Measurements from ENCODE around the gene RAB8B. TPM values are rescaled to one million over a fixed set of nuclear protein-coding genes. Genes with fewer than 3 reads are reported as not detected.

RAB8B gene
- 72.5 and 74.2 TPM in 2 replicates for polyA plus RNA-seq (2013)

DNA sequence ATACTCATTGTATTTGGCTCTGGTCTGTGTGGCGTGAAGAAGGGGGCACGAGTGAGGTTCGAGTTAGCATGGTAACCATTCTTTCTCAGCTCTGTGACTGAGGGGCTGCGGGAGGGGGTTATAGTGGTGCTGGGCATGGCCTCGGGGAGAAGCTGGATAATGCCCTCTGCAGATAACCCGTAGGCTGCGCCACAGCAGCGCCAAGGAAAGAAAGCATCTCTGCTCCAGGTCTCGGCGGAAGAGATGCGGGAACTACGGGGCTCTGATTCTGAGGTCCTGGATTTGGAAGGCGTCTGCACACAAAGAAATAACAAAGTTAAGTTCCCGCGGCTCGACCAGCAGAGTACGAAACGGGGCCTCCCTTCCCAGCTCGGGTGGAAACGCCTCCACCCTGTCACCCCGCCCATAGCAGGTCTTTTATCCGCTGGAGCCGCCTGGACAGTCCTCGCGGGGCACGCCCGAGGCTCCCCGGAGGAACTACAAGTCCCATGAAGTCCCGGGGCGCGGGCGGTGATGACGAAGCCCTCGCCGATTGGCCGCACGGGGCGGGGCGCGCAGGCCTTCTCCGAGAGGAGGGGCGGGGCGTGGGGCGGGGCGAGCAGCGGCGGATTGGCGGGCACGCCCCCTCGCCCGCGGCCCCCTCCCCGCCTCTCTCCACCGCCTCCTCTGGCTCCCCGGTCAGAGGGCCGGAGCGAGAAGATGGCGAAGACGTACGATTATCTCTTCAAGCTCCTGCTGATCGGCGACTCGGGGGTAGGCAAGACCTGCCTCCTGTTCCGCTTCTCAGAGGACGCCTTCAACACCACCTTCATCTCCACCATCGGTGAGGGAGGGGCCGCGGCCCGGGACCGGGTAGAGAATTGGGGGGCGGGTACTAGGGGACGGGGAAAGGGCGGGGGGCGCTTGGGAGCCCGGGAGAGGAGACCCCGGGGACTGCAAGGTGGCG, at the start of gene RAB8B:
RAB8B (plus strand) TSS at position 681 of the 946 bp plus-strand sequence; CDS start at position 700, 19 bp downstream.
- peak within 1 kb of the TSS; percentile 89 for H2AFZ ChIP-seq (ENCODE audit: insufficient read depth, low read length, poor library complexity)
- H3K79me2 ChIP-seq (ENCODE audit: control insufficient read depth, insufficient read depth, low read length, poor library complexity) = peaks cover 4% of the 10 kb centered on the region
- peak within 1 kb of the TSS; percentile 8 for H2BK12ac ChIP-seq (ENCODE audit: low read length)
- no peaks in the 10 kb centered on the region for H3K36me3 ChIP-seq (ENCODE audit: control insufficient read depth in 1 of 2, insufficient read depth in 2 of 2, low read length in 2 of 2)
- no CpG with 5 or more reads among the region's 77 CpGs for WGBS (ENCODE audit: extremely low coverage, insufficient coverage, insufficient read length)
- H4K8ac ChIP-seq (ENCODE audit: low read depth, low read length) = peak within 1 kb of the TSS; percentile 95
- peak within 1 kb of the TSS; percentile 18 for H2BK5ac ChIP-seq (ENCODE audit: low read depth, low read length, poor library complexity)
- peak within 1 kb of the TSS; percentile 64 for H2BK120ac ChIP-seq (ENCODE audit: insufficient read depth, low read length, poor library complexity)
- H3K23ac ChIP-seq (ENCODE audit: low read length) = no peak within 1 kb of the TSS
- peak within 1 kb of the TSS; percentile 79 for H3K4me3 ChIP-seq (ENCODE audit: low read depth, low read length)
- H2AK5ac ChIP-seq (ENCODE audit: low read length) = peak within 1 kb of the TSS; percentile 2
- DNase-seq = peak; percentile 98 to 99
- H3K4me2 ChIP-seq (ENCODE audit: low read length) = peak within 1 kb of the TSS; percentile 97
- H3K4ac ChIP-seq (ENCODE audit: low read depth, low read length) = no peak within 1 kb of the TSS
- peaks cover 4% of the 10 kb centered on the region for H3K79me1 ChIP-seq (ENCODE audit: low read length)
- no peak within 1 kb of the TSS for H3K27ac ChIP-seq (ENCODE audit: low read depth, low read length)
- H4K91ac ChIP-seq (ENCODE audit: low read depth, low read length) = peak within 1 kb of the TSS; percentile 28
- peak within 1 kb of the TSS; percentile 81 for H4K12ac ChIP-seq (ENCODE audit: low read depth, low read length)
- peak within 1 kb of the TSS; percentile 91 for H3K14ac ChIP-seq (ENCODE audit: low read length)
- peak within 1 kb of the TSS; percentile 92 for H3K18ac ChIP-seq (ENCODE audit: low read length)
- no peaks in the 10 kb centered on the region for H3K9me3 ChIP-seq (ENCODE audit: insufficient read depth, low read depth, low read length)
- peak within 1 kb of the TSS; percentile 68 for H3K9ac ChIP-seq (ENCODE audit: low read length)
- no peaks in the 10 kb centered on the region for H3K27me3 ChIP-seq (ENCODE audit: insufficient read depth, low read length)
- H3K4me1 ChIP-seq (ENCODE audit: control insufficient read depth in 1 of 2, insufficient read depth in 2 of 2, low read length in 2 of 2) = peaks cover 0 to 10% of the 10 kb centered on the region in 2 experiments

DNA sequence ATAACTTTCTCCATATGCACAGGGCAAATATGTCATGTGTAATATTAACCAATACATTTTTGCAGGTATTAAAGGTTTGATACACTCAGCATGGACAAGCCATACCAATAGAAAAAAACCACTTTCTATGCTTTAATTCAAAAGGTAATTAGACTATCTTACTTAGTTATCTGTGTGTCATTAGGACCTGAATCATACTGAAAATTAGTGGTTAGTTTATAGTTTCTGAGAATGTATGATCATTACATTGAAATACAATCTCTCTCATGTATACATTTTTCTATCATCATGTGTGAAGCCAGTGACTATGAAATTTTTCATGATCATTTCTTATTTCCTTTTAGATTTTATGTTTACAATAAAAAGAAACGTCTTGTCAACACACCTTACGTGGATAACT, 48.5 kb upstream of the RAB8B start:
- H3K4ac ChIP-seq (ENCODE audit: low read depth, low read length) = no peak overlapping the region
- H3K9me3 ChIP-seq (ENCODE audit: insufficient read depth, low read depth, low read length) = no peaks in the 10 kb centered on the region
- no peak overlapping the region for H2BK120ac ChIP-seq (ENCODE audit: insufficient read depth, low read length, poor library complexity)
- no peak overlapping the region for H4K12ac ChIP-seq (ENCODE audit: low read depth, low read length)
- no peak overlapping the region for H3K27ac ChIP-seq (ENCODE audit: low read depth, low read length)
- H3K4me2 ChIP-seq (ENCODE audit: low read length) = no peak overlapping the region
- peaks cover 0 to 2% of the 10 kb centered on the region in 2 experiments for H3K36me3 ChIP-seq (ENCODE audit: control insufficient read depth in 1 of 2, insufficient read depth in 2 of 2, low read length in 2 of 2)
- H3K23ac ChIP-seq (ENCODE audit: low read length) = no peak overlapping the region
- H3K4me1 ChIP-seq (ENCODE audit: control insufficient read depth in 1 of 2, insufficient read depth in 2 of 2, low read length in 2 of 2) = no peaks in the 10 kb centered on the region
- H3K9ac ChIP-seq (ENCODE audit: low read length) = no peak overlapping the region
- no peak overlapping the region for H3K4me3 ChIP-seq (ENCODE audit: low read depth, low read length)
- H2BK5ac ChIP-seq (ENCODE audit: low read depth, low read length, poor library complexity) = no peak overlapping the region
- no peak overlapping the region for H2BK12ac ChIP-seq (ENCODE audit: low read length)
- H3K14ac ChIP-seq (ENCODE audit: low read length) = no peak overlapping the region
- no peak overlapping the region for H2AK5ac ChIP-seq (ENCODE audit: low read length)
- no peak for DNase-seq
- no CpG with 5 or more reads among the region's 2 CpGs for WGBS (ENCODE audit: extremely low coverage, insufficient coverage, insufficient read length)
- no peaks in the 10 kb centered on the region for H3K27me3 ChIP-seq (ENCODE audit: insufficient read depth, low read length)
- no peak overlapping the region for H4K91ac ChIP-seq (ENCODE audit: low read depth, low read length)
- H3K18ac ChIP-seq (ENCODE audit: low read length) = no peak overlapping the region
- no peaks in the 10 kb centered on the region for H3K79me2 ChIP-seq (ENCODE audit: control insufficient read depth, insufficient read depth, low read length, poor library complexity)
- H4K8ac ChIP-seq (ENCODE audit: low read depth, low read length) = no peak overlapping the region
- H2AFZ ChIP-seq (ENCODE audit: insufficient read depth, low read length, poor library complexity) = no peak overlapping the region
- H3K79me1 ChIP-seq (ENCODE audit: low read length) = no peaks in the 10 kb centered on the region

DNA sequence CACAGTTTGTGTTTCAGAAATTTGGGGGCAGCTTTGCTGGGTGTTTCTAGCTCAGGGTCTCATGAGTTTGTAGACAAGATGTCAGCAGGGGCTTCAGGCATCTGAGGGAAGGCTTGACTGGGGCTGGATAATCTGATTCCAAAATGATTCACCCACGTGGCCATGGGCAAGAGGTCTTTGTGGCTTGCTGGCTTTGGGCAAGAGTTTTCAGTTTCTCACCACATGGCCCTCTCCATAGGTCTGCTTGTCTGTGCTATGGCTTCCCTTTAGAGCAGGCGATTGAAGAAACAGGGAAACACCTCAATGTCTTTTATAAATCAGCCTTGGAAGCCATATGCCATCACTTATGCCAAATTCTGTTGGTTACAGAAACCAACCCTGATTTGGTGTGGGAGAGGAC, 44.0 kb upstream of the RAB8B start:
- H3K27ac ChIP-seq (ENCODE audit: low read depth, low read length) = no peak overlapping the region
- H3K79me1 ChIP-seq (ENCODE audit: low read length) = no peaks in the 10 kb centered on the region
- no peak overlapping the region for H2AFZ ChIP-seq (ENCODE audit: insufficient read depth, low read length, poor library complexity)
- WGBS (ENCODE audit: extremely low coverage, insufficient coverage, insufficient read length) = no CpG with 5 or more reads among the region's 2 CpGs
- H4K12ac ChIP-seq (ENCODE audit: low read depth, low read length) = no peak overlapping the region
- no peak overlapping the region for H2BK120ac ChIP-seq (ENCODE audit: insufficient read depth, low read length, poor library complexity)
- H2BK5ac ChIP-seq (ENCODE audit: low read depth, low read length, poor library complexity) = no peak overlapping the region
- H3K23ac ChIP-seq (ENCODE audit: low read length) = no peak overlapping the region
- no peak overlapping the region for H4K91ac ChIP-seq (ENCODE audit: low read depth, low read length)
- no peak overlapping the region for H4K8ac ChIP-seq (ENCODE audit: low read depth, low read length)
- no peak overlapping the region for H3K14ac ChIP-seq (ENCODE audit: low read length)
- no peak overlapping the region for H2BK12ac ChIP-seq (ENCODE audit: low read length)
- H3K36me3 ChIP-seq (ENCODE audit: control insufficient read depth in 1 of 2, insufficient read depth in 2 of 2, low read length in 2 of 2) = peaks cover 5 to 9% of the 10 kb centered on the region in 2 experiments
- H3K18ac ChIP-seq (ENCODE audit: low read length) = no peak overlapping the region
- no peak overlapping the region for H3K4me3 ChIP-seq (ENCODE audit: low read depth, low read length)
- H3K9me3 ChIP-seq (ENCODE audit: insufficient read depth, low read depth, low read length) = no peaks in the 10 kb centered on the region
- H3K9ac ChIP-seq (ENCODE audit: low read length) = no peak overlapping the region
- H3K79me2 ChIP-seq (ENCODE audit: control insufficient read depth, insufficient read depth, low read length, poor library complexity) = no peaks in the 10 kb centered on the region
- no peak overlapping the region for H3K4ac ChIP-seq (ENCODE audit: low read depth, low read length)
- H3K4me1 ChIP-seq (ENCODE audit: control insufficient read depth in 1 of 2, insufficient read depth in 2 of 2, low read length in 2 of 2) = no peaks in the 10 kb centered on the region
- no peak overlapping the region for H3K4me2 ChIP-seq (ENCODE audit: low read length)
- DNase-seq = no peak
- no peak overlapping the region for H2AK5ac ChIP-seq (ENCODE audit: low read length)
- H3K27me3 ChIP-seq (ENCODE audit: insufficient read depth, low read length) = no peaks in the 10 kb centered on the region

DNA sequence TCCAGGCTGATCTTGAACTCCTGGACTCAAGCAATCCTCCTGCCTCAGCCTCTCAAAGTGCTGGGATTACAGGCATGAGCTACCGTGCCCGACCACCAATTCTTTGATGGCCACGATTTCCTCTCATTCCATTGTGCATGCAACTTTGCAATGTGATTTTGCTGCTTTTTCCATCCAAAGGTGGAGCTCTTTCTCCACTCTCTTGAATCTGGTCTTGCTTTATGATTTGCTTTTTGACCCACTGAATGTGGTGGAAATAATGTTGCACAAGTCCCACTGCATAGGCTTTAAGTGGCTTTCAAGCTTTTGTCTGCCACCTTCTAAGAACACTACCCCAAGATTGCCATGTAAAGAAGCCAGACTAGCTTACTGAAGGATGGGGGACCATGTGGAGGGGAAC, 42.7 kb upstream of the RAB8B start:
- Histone ChIP-seq H3K79me1 (ENCODE audit: low read length) (no peaks in the 10 kb centered on the region), H4K12ac (ENCODE audit: low read depth, low read length) (no peak overlapping the region), H4K8ac (ENCODE audit: low read depth, low read length) (no peak overlapping the region), H2BK5ac (ENCODE audit: low read depth, low read length, poor library complexity) (no peak overlapping the region), H2AK5ac (ENCODE audit: low read length) (no peak overlapping the region), H3K27ac (ENCODE audit: low read depth, low read length) (no peak overlapping the region), H3K9me3 (ENCODE audit: insufficient read depth, low read depth, low read length) (no peaks in the 10 kb centered on the region), H3K4ac (ENCODE audit: low read depth, low read length) (no peak overlapping the region), H3K79me2 (ENCODE audit: control insufficient read depth, insufficient read depth, low read length, poor library complexity) (no peaks in the 10 kb centered on the region), H3K9ac (ENCODE audit: low read length) (no peak overlapping the region), H3K36me3 (ENCODE audit: control insufficient read depth in 1 of 2, insufficient read depth in 2 of 2, low read length in 2 of 2) (peaks cover 3 to 9% of the 10 kb centered on the region in 2 experiments), H3K14ac (ENCODE audit: low read length) (no peak overlapping the region), H3K23ac (ENCODE audit: low read length) (no peak overlapping the region), H2BK12ac (ENCODE audit: low read length) (no peak overlapping the region), H3K18ac (ENCODE audit: low read length) (no peak overlapping the region), H2BK120ac (ENCODE audit: insufficient read depth, low read length, poor library complexity) (no peak overlapping the region), H3K27me3 (ENCODE audit: insufficient read depth, low read length) (no peaks in the 10 kb centered on the region), H3K4me2 (ENCODE audit: low read length) (no peak overlapping the region), H4K91ac (ENCODE audit: low read depth, low read length) (no peak overlapping the region), H2AFZ (ENCODE audit: insufficient read depth, low read length, poor library complexity) (no peak overlapping the region), H3K4me3 (ENCODE audit: low read depth, low read length) (no peak overlapping the region), H3K4me1 (ENCODE audit: control insufficient read depth in 1 of 2, insufficient read depth in 2 of 2, low read length in 2 of 2) (no peaks in the 10 kb centered on the region)
- peak in 1 of 2 donors; percentile 60 for DNase-seq
- WGBS (ENCODE audit: extremely low coverage, insufficient coverage, insufficient read length) = no CpG with 5 or more reads among the region's 3 CpGs

Measured in trophoblast cell (in vitro differentiated cells and primary cell).